GM12891 (cell line): Measurements from ENCODE around the gene ATXN7.

Source experiments
- POLR2A ChIP-seq: IDR thresholded peaks from 2 replicates; pipeline ENCODE4 v1.6.1; 2011; ENCODE audit warnings: low read depth, low read length, control low read depth
- POLR2AphosphoS5 ChIP-seq: IDR thresholded peaks from 2 replicates; pipeline ENCODE4 v1.6.1; 2011; ENCODE audit warnings: low read depth, low read length, control low read depth
- POU2F2 ChIP-seq: IDR thresholded peaks from 2 replicates; pipeline ENCODE4 v1.6.1; 2011; ENCODE audit warnings: low read depth, mild to moderate bottlenecking, control low read depth, low read length, moderate library complexity
- SPI1 ChIP-seq: IDR thresholded peaks from 2 replicates; pipeline ENCODE4 v1.6.1; 2011; ENCODE audit warnings: low read depth, low read length, control low read depth
- TAF1 ChIP-seq: IDR thresholded peaks from 2 replicates; pipeline ENCODE4 v1.6.1; 2011; ENCODE audit warnings: low read depth, low read length, control low read depth

DNA sequence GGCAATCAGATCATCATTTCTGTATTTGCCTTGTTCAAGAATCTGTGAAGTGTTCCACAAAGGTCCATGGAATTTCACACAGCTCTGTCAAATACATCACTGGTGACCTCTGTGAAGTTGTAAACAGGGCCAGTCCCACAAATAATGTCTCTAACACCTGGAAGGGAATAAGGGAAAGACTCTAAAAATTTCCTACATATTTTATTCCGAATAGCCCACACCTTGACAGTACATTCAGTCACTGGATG is 44.6 kb upstream of the ATXN7 start, which contains the start of gene C3orf49:
- TF ChIP-seq POLR2A (no peak), POU2F2 (no peak), POLR2AphosphoS5 (no peak), TAF1 (no peak), SPI1 (no peak)
